IPS DF 6.9 (cell line): ENCODE measurements around the gene FSTL3.

ENCODE experiments used
- DNase-seq: peaks from one replicate; pipeline ENCODE4 v3.0.0-alpha.2; 2013; ENCODE audit warnings: low read depth, low spot score
- H3K27ac ChIP-seq: one replicate; pipeline ENCODE4 v1.5.1; 2013; ENCODE audit warnings: low read length, control low read depth
- H3K27me3 ChIP-seq: 2 replicates; pipeline ENCODE4 v1.6.1; 2013; ENCODE audit warnings: mild to moderate bottlenecking, low read length; ENCODE audit not compliant: control insufficient read depth, insufficient read depth
- H3K36me3 ChIP-seq: 2 replicates; pipeline ENCODE4 v1.6.1; 2013; ENCODE audit warnings: low read length; ENCODE audit not compliant: control insufficient read depth, insufficient read depth
- H3K4me1 ChIP-seq: 2 replicates; pipeline ENCODE4 v1.6.1; 2013; ENCODE audit warnings: low read length; ENCODE audit not compliant: control insufficient read depth, insufficient read depth
- H3K4me3 ChIP-seq: 2 replicates; pipeline ENCODE4 v1.5.1; 2013; ENCODE audit warnings: mild to moderate bottlenecking, low read length
- H3K9me3 ChIP-seq: 2 replicates; pipeline ENCODE4 v1.6.1; 2013; ENCODE audit warnings: low read length, inconsistent platforms; ENCODE audit not compliant: control insufficient read depth, insufficient read depth
- WGBS: extraction: QIAGEN DNeasy Blood & Tissue Kit; methylation state at CpG from one replicate; pipeline ENCODE4 v1.1.7; 2013; ENCODE audit warnings: mixed read lengths, missing lambda C conversion rate; ENCODE audit not compliant: insufficient read length, insufficient coverage; 5-methylcytosine and 5-hydroxymethylcytosine counted together

Gene FSTL3

DNA sequence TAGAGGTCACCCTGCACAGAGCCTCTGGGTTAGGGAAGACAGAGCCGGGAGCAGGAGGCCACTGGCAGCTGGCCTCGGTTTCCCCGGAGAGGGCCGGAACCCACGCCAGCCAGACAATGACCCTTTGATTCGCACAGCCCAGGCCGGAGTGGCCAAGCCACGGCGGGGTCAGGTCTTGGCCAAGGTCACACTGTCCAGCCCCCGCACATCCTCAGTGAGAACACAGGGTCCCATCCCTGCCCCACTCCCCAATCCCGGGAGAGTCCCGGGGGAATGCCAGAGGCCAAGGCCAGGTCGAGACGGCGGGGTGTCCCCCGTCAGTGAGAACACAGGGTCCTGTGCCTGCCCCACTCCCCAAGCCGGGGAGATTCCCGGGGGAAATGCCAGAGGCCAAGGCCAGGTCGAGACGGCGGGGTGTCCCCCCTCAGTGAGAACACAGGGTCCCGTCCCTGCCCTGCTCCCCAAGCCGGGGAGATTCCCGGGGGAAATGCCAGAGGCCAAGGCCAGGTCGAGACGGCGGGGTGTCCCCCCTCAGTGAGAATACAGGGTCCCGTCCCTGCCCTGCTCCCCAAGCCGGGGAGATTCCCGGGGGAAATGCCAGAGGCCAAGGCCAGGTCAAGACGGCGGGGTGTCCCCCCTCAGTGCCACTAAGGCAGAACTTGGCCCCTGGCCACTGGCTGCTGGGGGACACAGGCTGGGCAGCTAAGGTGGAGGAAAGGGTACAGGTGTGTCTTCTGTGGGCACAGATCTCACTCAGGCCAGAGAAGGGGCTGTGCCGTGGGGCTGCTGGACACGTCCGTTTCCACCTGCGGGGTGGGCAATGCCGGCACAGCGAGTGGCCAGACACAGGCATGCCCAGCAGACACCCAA is 1.7 kb upstream of the FSTL3 start:
- WGBS, result no CpG with 5 or more reads among the region's 38 CpGs
- peaks cover 7% of the 10 kb centered on the region for H3K27me3 ChIP-seq
- H3K4me1 ChIP-seq, result no peaks in the 10 kb centered on the region; the same call in 1 of the 2 replicates
- no peak for DNase-seq
- H3K4me3 ChIP-seq, result no peak overlapping the region
- no peaks in the 10 kb centered on the region; the same call in 1 of the 2 replicates for H3K36me3 ChIP-seq
- no peaks in the 10 kb centered on the region for H3K9me3 ChIP-seq
- no peak overlapping the region for H3K27ac ChIP-seq

DNA sequence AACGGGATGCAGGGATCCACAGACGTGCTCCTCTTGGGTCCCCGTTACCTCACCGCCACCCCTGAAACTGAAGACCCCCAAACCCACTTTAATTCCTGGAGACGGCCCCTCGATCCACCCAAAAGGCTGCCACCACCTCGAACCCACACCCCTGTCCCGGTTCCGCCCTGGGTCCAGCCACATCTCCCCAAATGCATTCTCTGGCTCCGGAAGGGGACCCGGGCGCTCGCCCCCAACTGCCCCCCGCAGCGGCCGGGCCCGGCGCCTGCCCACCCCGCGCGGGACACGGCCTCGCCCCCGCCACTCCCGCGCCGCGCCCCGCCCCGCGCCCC is 219 bp upstream of the FSTL3 start:
- Histone ChIP-seq H3K27ac (no peak overlapping the region), H3K27me3 (peaks cover 7% of the 10 kb centered on the region), H3K4me1 (no peaks in the 10 kb centered on the region; the same call in 1 of the 2 replicates), H3K9me3 (no peaks in the 10 kb centered on the region), H3K4me3 (no peak overlapping the region), H3K36me3 (no peaks in the 10 kb centered on the region; the same call in 1 of the 2 replicates)
- DNase-seq, result no peak
- no CpG with 5 or more reads among the region's 31 CpGs for WGBS

DNA sequence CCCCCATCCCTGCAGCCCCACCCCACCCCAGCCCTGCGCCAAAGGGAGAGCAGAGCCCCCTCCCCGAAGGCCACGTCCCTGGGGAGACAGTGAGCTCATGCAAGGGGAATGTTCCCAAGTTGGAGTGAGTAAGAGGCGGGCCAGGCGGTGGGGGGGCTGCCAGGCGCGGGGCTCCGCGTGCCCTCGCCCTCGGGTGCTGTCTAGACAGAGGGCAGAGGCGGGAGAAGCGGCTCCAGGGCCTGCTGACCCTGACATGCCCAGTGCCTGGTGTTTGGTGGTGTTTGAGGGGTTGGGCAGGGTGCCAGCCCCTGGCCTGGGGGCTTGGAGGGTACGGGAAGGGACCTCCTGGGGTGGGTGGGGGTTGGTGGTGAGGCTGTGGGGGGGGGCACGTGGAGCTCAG is 1.0 kb downstream of the FSTL3 start:
- H3K27me3 ChIP-seq, result peaks cover 7% of the 10 kb centered on the region
- no peaks in the 10 kb centered on the region; the same call in 1 of the 2 replicates for H3K36me3 ChIP-seq
- no peak for DNase-seq
- peaks cover 4% of the 10 kb centered on the region for H3K4me1 ChIP-seq
- H3K27ac ChIP-seq, result no peak overlapping the region
- no CpG with 5 or more reads among the region's 15 CpGs for WGBS
- H3K9me3 ChIP-seq, result no peaks in the 10 kb centered on the region
- no peak overlapping the region for H3K4me3 ChIP-seq

DNA sequence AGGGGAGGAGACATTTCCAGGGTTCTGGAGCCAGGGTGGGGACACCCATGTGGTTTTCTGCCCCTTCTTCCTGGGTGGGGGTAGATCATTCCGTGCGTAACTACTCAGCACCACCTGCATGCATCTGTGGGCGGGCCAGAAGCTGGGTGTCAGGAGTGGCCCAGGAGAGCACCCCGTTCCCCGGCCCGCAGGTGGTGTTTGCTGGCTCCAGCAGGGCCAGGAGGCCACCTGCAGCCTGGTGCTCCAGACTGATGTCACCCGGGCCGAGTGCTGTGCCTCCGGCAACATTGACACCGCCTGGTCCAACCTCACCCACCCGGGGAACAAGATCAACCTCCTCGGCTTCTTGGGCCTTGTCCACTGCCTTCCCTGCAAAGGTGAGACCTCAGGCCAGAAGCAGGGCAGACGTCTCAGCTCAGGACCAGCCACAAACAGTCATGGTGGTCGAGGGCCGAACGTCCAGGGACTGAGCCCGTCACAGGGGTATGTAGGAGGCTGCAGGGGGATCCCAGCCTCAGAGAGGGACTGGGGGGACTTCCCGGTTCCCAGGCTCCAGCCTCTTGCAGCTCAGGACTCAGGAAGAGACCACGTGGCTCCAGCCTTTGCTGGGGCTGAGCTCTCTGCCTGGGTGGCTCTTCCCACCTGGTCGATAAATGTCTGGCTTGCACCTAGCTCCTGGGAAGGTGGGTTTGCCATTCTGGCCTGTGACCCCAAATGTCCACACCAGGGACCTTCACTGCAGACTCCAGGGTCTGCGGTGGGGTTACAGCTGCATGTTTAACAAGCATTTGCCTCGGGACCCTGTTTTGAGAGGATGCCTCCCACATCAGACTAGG is 1.6 kb downstream of the FSTL3 start:
- Histone ChIP-seq H3K4me1 (peaks cover 4% of the 10 kb centered on the region), H3K4me3 (no peak overlapping the region), H3K9me3 (no peaks in the 10 kb centered on the region), H3K27ac (no peak overlapping the region), H3K36me3 (no peaks in the 10 kb centered on the region; the same call in 1 of the 2 replicates), H3K27me3 (peaks cover 7% of the 10 kb centered on the region)
- WGBS, result no CpG with 5 or more reads among the region's 22 CpGs
- no peak for DNase-seq

DNA sequence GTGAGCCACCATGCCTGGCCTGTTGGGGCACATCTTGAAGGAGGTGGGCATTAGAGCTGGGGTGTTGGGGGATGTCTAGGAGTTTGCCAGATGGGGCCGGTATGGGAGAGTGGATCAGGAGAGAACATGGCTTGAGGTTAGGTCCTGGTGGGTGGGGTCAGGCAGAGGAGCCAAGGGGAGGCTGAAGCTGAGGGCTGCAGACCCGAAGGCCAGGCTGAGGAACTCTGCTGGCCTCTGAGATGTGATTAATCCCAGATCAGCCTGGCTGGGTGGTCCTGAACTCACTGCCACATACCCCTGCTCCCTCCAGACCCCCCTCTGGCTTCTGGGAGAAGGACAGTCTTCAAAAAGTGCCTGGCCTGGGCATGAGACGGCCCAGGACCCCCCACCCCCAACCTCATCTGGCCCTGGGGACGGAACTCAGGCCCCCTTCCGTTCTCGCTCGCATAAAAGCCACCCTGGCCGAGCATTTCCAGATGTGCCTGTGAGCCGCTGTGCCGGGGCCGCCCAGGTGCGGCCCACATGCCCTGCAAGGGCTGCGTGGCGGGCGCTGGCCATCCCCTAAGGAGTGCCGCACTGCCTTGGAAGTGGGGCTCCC is 2.7 kb downstream of the FSTL3 start:
- H3K4me1 ChIP-seq, result peaks cover 4% of the 10 kb centered on the region
- no peak for DNase-seq
- H3K27ac ChIP-seq, result no peak overlapping the region
- no peaks in the 10 kb centered on the region for H3K9me3 ChIP-seq
- no peaks in the 10 kb centered on the region; the same call in 1 of the 2 replicates for H3K36me3 ChIP-seq
- no CpG with 5 or more reads among the region's 16 CpGs for WGBS
- no peak overlapping the region; the same call in 1 of the 2 replicates for H3K4me3 ChIP-seq
- peaks cover 7% of the 10 kb centered on the region for H3K27me3 ChIP-seq

DNA sequence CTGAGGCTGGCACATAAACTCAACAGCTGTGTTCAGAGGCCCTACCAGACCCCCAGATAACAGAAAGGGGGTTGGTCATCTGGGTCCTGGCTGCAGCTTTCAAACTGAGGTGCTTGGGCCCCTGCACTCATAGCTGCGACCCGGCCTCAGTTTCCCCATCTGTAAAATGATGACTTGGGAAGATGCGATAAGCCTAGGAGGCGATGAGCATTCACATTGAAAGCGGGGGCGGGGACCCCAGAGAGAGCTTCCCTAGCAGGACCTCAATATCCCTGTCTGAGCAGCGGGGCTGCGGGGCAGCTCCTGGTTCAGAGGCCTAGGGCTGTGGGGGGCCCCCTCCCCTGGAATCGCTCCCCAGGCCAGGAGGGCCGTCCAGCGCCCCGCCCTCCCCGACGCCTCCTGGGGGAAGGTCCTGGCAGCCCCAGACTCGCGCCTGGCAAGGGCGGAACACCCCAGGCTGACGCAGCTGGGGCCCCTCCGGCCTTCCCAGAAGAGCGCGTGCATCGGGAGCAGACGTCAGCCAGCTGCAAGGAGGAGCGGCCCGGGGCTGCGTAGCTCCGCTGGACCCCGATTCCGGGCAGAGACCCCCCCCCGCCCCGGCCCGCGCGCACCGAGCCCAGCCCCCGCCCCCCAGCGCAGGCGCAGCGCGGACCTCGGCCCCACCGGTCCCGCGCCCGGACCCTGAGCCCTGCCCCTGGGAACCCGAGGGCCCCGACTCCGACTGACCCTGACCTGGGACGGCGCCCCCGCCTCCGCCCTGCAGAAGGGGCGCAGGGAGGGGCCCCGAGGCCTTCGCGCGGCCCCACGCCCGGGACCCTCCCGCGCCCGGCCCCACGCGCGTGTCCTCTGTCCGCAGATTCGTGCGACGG is 3.5 kb downstream of the FSTL3 start:
- Histone ChIP-seq H3K27ac (no peak overlapping the region), H3K9me3 (no peaks in the 10 kb centered on the region), H3K4me1 (peaks cover 4% of the 10 kb centered on the region), H3K27me3 (peaks cover 7% of the 10 kb centered on the region), H3K36me3 (no peaks in the 10 kb centered on the region; the same call in 1 of the 2 replicates), H3K4me3 (peak overlapping the region; percentile 83)
- WGBS, result no CpG with 5 or more reads among the region's 69 CpGs
- no peak for DNase-seq

DNA sequence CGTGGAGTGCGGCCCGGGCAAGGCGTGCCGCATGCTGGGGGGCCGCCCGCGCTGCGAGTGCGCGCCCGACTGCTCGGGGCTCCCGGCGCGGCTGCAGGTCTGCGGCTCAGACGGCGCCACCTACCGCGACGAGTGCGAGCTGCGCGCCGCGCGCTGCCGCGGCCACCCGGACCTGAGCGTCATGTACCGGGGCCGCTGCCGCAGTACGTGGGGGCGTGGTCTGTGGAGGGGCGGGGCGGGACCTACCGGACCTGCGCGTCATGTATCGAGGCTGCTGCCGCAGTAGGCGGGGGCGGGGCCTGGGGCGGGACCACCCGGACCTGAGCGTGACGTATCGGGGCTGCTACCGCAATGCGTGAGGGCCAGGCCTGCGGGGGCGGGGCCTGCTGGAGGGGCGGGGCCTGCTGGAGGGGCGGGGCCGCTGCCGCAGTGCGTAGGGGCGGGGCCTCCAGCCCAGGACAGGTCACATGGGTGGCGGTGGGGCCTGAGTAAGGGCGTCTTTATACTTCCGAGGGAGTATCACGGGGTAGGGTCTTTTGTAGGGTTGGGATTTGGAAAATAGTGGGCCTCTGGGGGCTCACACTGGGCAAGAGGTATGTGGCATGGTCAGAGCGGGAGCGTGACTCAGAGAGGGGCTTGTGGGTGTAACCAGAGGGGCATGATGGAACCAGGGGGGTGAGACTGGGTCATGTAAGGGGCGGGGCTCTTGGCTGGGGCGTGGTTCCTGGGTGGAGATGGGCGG is 4.3 kb downstream of the FSTL3 start:
- H3K4me3 ChIP-seq, result peak overlapping the region; percentile 83
- peaks cover 7% of the 10 kb centered on the region for H3K27me3 ChIP-seq
- no peak overlapping the region for H3K27ac ChIP-seq
- H3K36me3 ChIP-seq, result no peaks in the 10 kb centered on the region; the same call in 1 of the 2 replicates
- peak; percentile 67 for DNase-seq
- WGBS, result no CpG with 5 or more reads among the region's 70 CpGs
- peaks cover 5% of the 10 kb centered on the region for H3K4me1 ChIP-seq
- H3K9me3 ChIP-seq, result no peaks in the 10 kb centered on the region

DNA sequence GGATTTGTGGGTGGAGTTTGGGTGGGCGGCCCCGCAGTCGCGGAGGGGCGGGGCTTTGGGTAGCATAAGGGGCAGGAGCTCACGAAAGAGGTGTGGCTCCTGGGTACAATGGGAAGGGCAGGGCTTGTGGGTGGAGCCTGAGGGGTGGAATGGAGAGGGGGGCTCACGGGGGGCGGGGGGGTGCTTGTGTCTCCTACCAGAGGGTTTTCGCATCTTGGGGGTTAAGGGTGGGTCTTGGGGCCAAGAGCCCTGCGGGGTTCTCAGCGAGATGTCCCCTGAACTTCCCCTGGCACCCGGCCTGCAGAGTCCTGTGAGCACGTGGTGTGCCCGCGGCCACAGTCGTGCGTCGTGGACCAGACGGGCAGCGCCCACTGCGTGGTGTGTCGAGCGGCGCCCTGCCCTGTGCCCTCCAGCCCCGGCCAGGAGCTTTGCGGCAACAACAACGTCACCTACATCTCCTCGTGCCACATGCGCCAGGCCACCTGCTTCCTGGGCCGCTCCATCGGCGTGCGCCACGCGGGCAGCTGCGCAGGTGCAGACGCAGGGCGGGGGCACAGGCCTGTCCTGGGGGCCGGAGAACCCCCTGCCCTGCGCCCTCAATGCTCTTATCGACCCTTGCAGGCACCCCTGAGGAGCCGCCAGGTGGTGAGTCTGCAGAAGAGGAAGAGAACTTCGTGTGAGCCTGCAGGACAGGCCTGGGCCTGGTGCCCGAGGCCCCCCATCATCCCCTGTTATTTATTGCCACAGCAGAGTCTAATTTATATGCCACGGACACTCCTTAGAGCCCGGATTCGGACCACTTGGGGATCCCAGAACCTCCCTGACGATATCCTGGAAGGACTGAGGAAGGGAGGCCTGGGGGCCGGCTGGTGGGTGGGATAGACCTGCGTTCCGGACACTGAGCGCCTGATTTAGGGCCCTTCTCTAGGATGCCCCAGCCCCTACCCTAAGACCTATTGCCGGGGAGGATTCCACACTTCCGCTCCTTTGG is 5.1 kb downstream of the FSTL3 start:
- WGBS, result no CpG with 5 or more reads among the region's 54 CpGs
- no peaks in the 10 kb centered on the region for H3K9me3 ChIP-seq
- H3K4me3 ChIP-seq, result no peak overlapping the region; the same call in 1 of the 2 replicates
- peaks cover 5% of the 10 kb centered on the region for H3K4me1 ChIP-seq
- DNase-seq, result no peak
- peaks cover 5% of the 10 kb centered on the region for H3K27me3 ChIP-seq
- no peak overlapping the region for H3K27ac ChIP-seq
- no peaks in the 10 kb centered on the region; the same call in 1 of the 2 replicates for H3K36me3 ChIP-seq
